H9 (cell line): ENCODE data around the gene TEX26. TPM values are rescaled to one million over a fixed set of nuclear protein-coding genes. Genes with fewer than 3 reads are reported as not detected.

ENCODE experiments used
- DNase-seq: peaks from one replicate; pipeline ENCODE4 v3.0.0-alpha.2; 2017
- H2AFZ ChIP-seq: one replicate; pipeline ENCODE4 v1.6.1; 2013; ENCODE audit warnings: mild to moderate bottlenecking, low read length, control low read depth, moderate library complexity
- H2AK5ac ChIP-seq: 2 replicates; pipeline ENCODE4 v1.6.1; 2013; ENCODE audit warnings: low read length, control low read depth, mixed read lengths; ENCODE audit not compliant: insufficient read length
- H2BK120ac ChIP-seq: one replicate; pipeline ENCODE4 v1.6.1; 2013; ENCODE audit warnings: low read depth, mild to moderate bottlenecking, low read length, control low read depth, inconsistent platforms; ENCODE audit not compliant: poor library complexity, severe bottlenecking
- H2BK12ac ChIP-seq: 2 replicates; pipeline ENCODE4 v1.6.1; 2013; ENCODE audit warnings: low read length, control low read depth, mixed read lengths, low read depth; ENCODE audit not compliant: insufficient read length
- H2BK15ac ChIP-seq: 2 replicates; pipeline ENCODE4 v1.6.1; 2013; ENCODE audit warnings: low read depth, low read length, control low read depth
- H2BK20ac ChIP-seq: one replicate; pipeline ENCODE4 v1.6.1; 2013; ENCODE audit warnings: low read depth, mild to moderate bottlenecking, low read length, control low read depth, inconsistent platforms; ENCODE audit not compliant: poor library complexity, severe bottlenecking
- H2BK5ac ChIP-seq: 2 replicates; pipeline ENCODE4 v1.6.1; 2013; ENCODE audit warnings: low read length, control low read depth, mixed read lengths; ENCODE audit not compliant: insufficient read length
- H3K14ac ChIP-seq: 2 replicates; pipeline ENCODE4 v1.6.1; 2013; ENCODE audit warnings: low read length, control low read depth; ENCODE audit not compliant: insufficient read depth
- H3K18ac ChIP-seq: 2 replicates; pipeline ENCODE4 v1.6.1; 2013; ENCODE audit warnings: low read depth, mild to moderate bottlenecking, mixed read lengths, low read length, control low read depth; ENCODE audit not compliant: insufficient read length
- H3K23ac ChIP-seq: 2 replicates; pipeline ENCODE4 v1.6.1; 2013; ENCODE audit warnings: low read length, control low read depth, mixed read lengths, low read depth; ENCODE audit not compliant: insufficient read length
- H3K23me2 ChIP-seq: 2 replicates; pipeline ENCODE4 v1.6.1; 2013; ENCODE audit warnings: low read depth, mild to moderate bottlenecking, mixed read lengths, low read length, control low read depth; ENCODE audit not compliant: insufficient read length, poor library complexity, severe bottlenecking
- H3K27ac ChIP-seq: 2 replicates; pipeline ENCODE4 v1.5.1; 2013; ENCODE audit warnings: low read length, control low read depth, mixed read lengths, low read depth; ENCODE audit not compliant: insufficient read length
- H3K27me3 ChIP-seq: 2 replicates; pipeline ENCODE4 v1.6.1; 2013; ENCODE audit warnings: low read length, control low read depth, inconsistent platforms; ENCODE audit not compliant: insufficient read depth
- H3K4ac ChIP-seq: 2 replicates; pipeline ENCODE4 v1.6.1; 2013; ENCODE audit warnings: low read depth, mild to moderate bottlenecking, control low read depth, inconsistent platforms, low read length, moderate library complexity
- H3K4me1 ChIP-seq: 2 replicates; pipeline ENCODE4 v1.6.1; 2013; ENCODE audit warnings: low read length, control low read depth, inconsistent platforms; ENCODE audit not compliant: insufficient read depth
- H3K4me2 ChIP-seq: 2 replicates; pipeline ENCODE4 v1.6.1; 2013; ENCODE audit warnings: low read length, control low read depth, mixed read lengths; ENCODE audit not compliant: insufficient read length, insufficient read depth
- H3K56ac ChIP-seq: 2 replicates; pipeline ENCODE4 v1.6.1; 2013; ENCODE audit warnings: low read depth, mild to moderate bottlenecking, mixed read lengths, low read length, control low read depth; ENCODE audit not compliant: insufficient read length
- H3K79me1 ChIP-seq: 2 replicates; pipeline ENCODE4 v1.6.1; 2013; ENCODE audit warnings: low read depth, mild to moderate bottlenecking, moderate library complexity, low read length, control low read depth, inconsistent platforms; ENCODE audit not compliant: insufficient read depth, poor library complexity, severe bottlenecking
- H3K79me2 ChIP-seq: 2 replicates; pipeline ENCODE4 v1.6.1; 2013; ENCODE audit warnings: low read length, control low read depth, inconsistent platforms; ENCODE audit not compliant: insufficient read depth
- H3K9ac ChIP-seq: 2 replicates; pipeline ENCODE4 v1.6.1; 2013; ENCODE audit warnings: low read length, control low read depth, mixed read lengths; ENCODE audit not compliant: insufficient read length; ENCODE audit errors: extremely low read depth
- H3K9me3 ChIP-seq: one replicate; pipeline ENCODE4 v1.6.1; 2013; ENCODE audit warnings: low read depth, low read length, inconsistent platforms; ENCODE audit not compliant: control insufficient read depth
- H3T11ph ChIP-seq: one replicate; pipeline ENCODE4 v1.6.1; 2013; ENCODE audit warnings: mild to moderate bottlenecking, low read length, control low read depth, inconsistent platforms
- H4K20me1 ChIP-seq: one replicate; pipeline ENCODE4 v1.6.1; 2013; ENCODE audit not compliant: control insufficient read depth, insufficient read length, insufficient read depth
- H4K5ac ChIP-seq: 2 replicates; pipeline ENCODE4 v1.6.1; 2013; ENCODE audit warnings: low read depth, mild to moderate bottlenecking, mixed read lengths, low read length, control low read depth; ENCODE audit not compliant: insufficient read length
- H4K8ac ChIP-seq: replicated peaks from 2 replicates; pipeline ENCODE4 v1.6.1; 2013; ENCODE audit warnings: low read length, control low read depth, mixed read lengths, low read depth; ENCODE audit not compliant: insufficient read length
- H4K91ac ChIP-seq: 2 replicates; pipeline ENCODE4 v1.6.1; 2013; ENCODE audit warnings: low read depth, mild to moderate bottlenecking, moderate library complexity, mixed read lengths, low read length, control low read depth; ENCODE audit not compliant: insufficient read length
- H3K27ac Mint-ChIP-seq, 3 experiments: 2 replicates in 2 of 3; 3 replicates in 1 of 3; pipeline ENCODE4 v1.8.0; 2020 to 2021; ENCODE audit warnings: mixed read lengths in 3 of 3, mild to moderate bottlenecking in 1 of 3, moderate library complexity in 1 of 3
- H3K27me3 Mint-ChIP-seq: 2 replicates; pipeline ENCODE4 v1.8.0; 2021; ENCODE audit warnings: low read depth, mild to moderate bottlenecking, moderate library complexity, mixed read lengths
- H3K36me3 Mint-ChIP-seq, 3 experiments: 2 replicates in 2 of 3; 3 replicates in 1 of 3; pipeline ENCODE4 v1.8.0; 2020 to 2021; ENCODE audit warnings: low read depth in 3 of 3, mixed read lengths in 3 of 3; ENCODE audit not compliant: insufficient read depth in 1 of 3
- H3K4me1 Mint-ChIP-seq, 2 experiments: 2 replicates each; pipeline ENCODE4 v1.8.0; 2020; ENCODE audit warnings: mixed read lengths in 2 of 2
- H3K4me3 Mint-ChIP-seq, 2 experiments: 2 replicates in 1 of 2; 3 replicates in 1 of 2; pipeline ENCODE4 v1.8.0; 2020 to 2021; ENCODE audit warnings: mild to moderate bottlenecking in 2 of 2, mixed read lengths in 2 of 2, moderate library complexity in 1 of 2
- H3K9me3 Mint-ChIP-seq, 2 experiments: 2 replicates in 1 of 2; 3 replicates in 1 of 2; pipeline ENCODE4 v1.8.0; 2020; ENCODE audit warnings: mild to moderate bottlenecking in 2 of 2, mixed read lengths in 2 of 2, moderate library complexity in 1 of 2
- CTCF ChIP-seq: fragments of 200-600 bp; sonication (generic); conservative IDR thresholded peaks from 3 replicates; pipeline ENCODE4 v1.8.0; 2021; ENCODE audit warnings: antibody characterized with exemption, mild to moderate bottlenecking
- WGBS: extraction: QIAGEN DNeasy Blood & Tissue Kit; methylation state at CpG from one replicate; pipeline ENCODE4 v1.1.7; 2013; ENCODE audit warnings: missing lambda C conversion rate, low lambda C conversion rate, mixed read lengths; ENCODE audit not compliant: insufficient read length; ENCODE audit errors: extremely low coverage; 5-methylcytosine and 5-hydroxymethylcytosine counted together
- total RNA-seq: library from RNA; stranded (reverse); gene quantifications from 2 replicates; pipeline ENCODE4 v1.2.1, GENCODE V29; 2021

Gene TEX26
- total RNA-seq, 1 experiment from 2014 or later: not detected

- Histone ChIP-seq H2BK5ac (no peak overlapping the region), H3K79me2 (no peaks in the 10 kb centered on the region)
- no peaks in the 10 kb centered on the region for H3K9me3 Mint-ChIP-seq
Measured at GRCh38 chr13:31011193-31011860, 78.9 kb downstream of the TEX26 start.

More at GRCh38 chr13:31011193-31011860, 78.9 kb downstream of the TEX26 start:
- no peak overlapping the region; the same call in 1 of the 2 replicates for H3K14ac ChIP-seq
- H3K9ac ChIP-seq: no peak overlapping the region
- Mint-ChIP-seq H3K36me3 (no peaks in the 10 kb centered on the region), H3K27ac (peak overlapping the region; percentile 35 to 75 (median 63); a peak in 6 of 7 replicates), H3K4me3 (no peak overlapping the region; a peak in 1 of 5 replicates), H3K4me1 (peaks cover 23 to 25% of the 10 kb centered on the region in 2 experiments), H3K27me3 (no peaks in the 10 kb centered on the region)
- no peaks in the 10 kb centered on the region for H3K27me3 ChIP-seq
- H3K56ac ChIP-seq: no peak overlapping the region
- no peak overlapping the region for H2AFZ ChIP-seq
- H3K23me2 ChIP-seq: no peaks in the 10 kb centered on the region
- no peak overlapping the region for H3K4ac ChIP-seq
- H4K8ac ChIP-seq: no peak overlapping the region
- H3T11ph ChIP-seq: no peak overlapping the region
- no peak for TF ChIP-seq CTCF
- no CpG with 5 or more reads among the region's 5 CpGs for WGBS
- H3K23ac ChIP-seq: no peak overlapping the region
- no peak overlapping the region for H4K5ac ChIP-seq
- H3K79me1 ChIP-seq: no peaks in the 10 kb centered on the region
- H3K9me3 ChIP-seq: no peaks in the 10 kb centered on the region
- H2BK120ac ChIP-seq: no peak overlapping the region
- no peak overlapping the region for H3K27ac ChIP-seq
- no peak overlapping the region for H3K18ac ChIP-seq
- H3K4me2 ChIP-seq: no peak overlapping the region
- H2AK5ac ChIP-seq: no peak overlapping the region
- no peak overlapping the region for H2BK20ac ChIP-seq
- no peak overlapping the region for H2BK15ac ChIP-seq
- DNase-seq: no peak
- no peak overlapping the region for H2BK12ac ChIP-seq
- H3K4me1 ChIP-seq: no peaks in the 10 kb centered on the region
- H4K20me1 ChIP-seq: no peaks in the 10 kb centered on the region
- no peak overlapping the region for H4K91ac ChIP-seq
